Measurements from ENCODE around the gene LRP1B. TPM values are rescaled to one million over a fixed set of nuclear protein-coding genes. Genes with fewer than 3 reads are reported as not detected.

Gene LRP1B
- total and polyA plus RNA-seq, 2 of the 8 experiments (the other 6 are each of a cell fraction or from before 2014, with no cell fraction given): 0.03 TPM; not detected in 1

- Histone ChIP-seq H3K23ac (ENCODE audit: insufficient read length) (no peak overlapping the region), H2BK120ac (replicated peaks; ENCODE audit: low read depth, low read length) (no peak overlapping the region), H3K14ac (ENCODE audit: insufficient read length) (no peak overlapping the region), H3K9me3 (ENCODE audit: insufficient read depth in 2 of 2, low read depth in 1 of 2, low read length in 1 of 2) (no peaks in the 10 kb centered on the region), H3K56ac (replicated peaks; ENCODE audit: insufficient read length, low read depth, low read length) (no peak overlapping the region), H3K4me3 (ENCODE audit: extremely low read depth in 1 of 4, insufficient read depth in 2 of 4, low read depth in 3 of 4, low read length in 4 of 4) (no peak overlapping the region), H3K23me2 (ENCODE audit: low read depth, low read length) (no peaks in the 10 kb centered on the region), H3K4ac (replicated peaks; ENCODE audit: insufficient read length, low read depth, low read length) (no peak overlapping the region), H3K4me1 (replicated peaks in 1 of 4; ENCODE audit: control insufficient read depth in 3 of 4, insufficient read depth in 4 of 4, low read length in 3 of 4) (peaks cover 0 to 5% (median 0%) of the 10 kb centered on the region in 4 experiments; a peak in 2 of 7 replicates), H3K79me1 (ENCODE audit: low read depth, low read length) (no peaks in the 10 kb centered on the region), H4K20me1 (replicated peaks in 1 of 2; ENCODE audit: control insufficient read depth in 1 of 2, insufficient read depth in 2 of 2, low read length in 2 of 2) (no peaks in the 10 kb centered on the region), H2BK20ac (ENCODE audit: low read length) (no peak overlapping the region), H3K18ac (ENCODE audit: extremely low read depth, low read length) (no peak overlapping the region), H2AFZ (ENCODE audit: low read length) (no peak overlapping the region), H3K79me2 (ENCODE audit: control insufficient read depth in 1 of 2, insufficient read depth in 2 of 2, low read length in 2 of 2) (no peaks in the 10 kb centered on the region), H3K27me3 (replicated peaks in 1 of 4; ENCODE audit: control insufficient read depth in 3 of 4, extremely low read depth in 1 of 4, insufficient read depth in 3 of 4, low read length in 3 of 4) (no peaks in the 10 kb centered on the region; a peak in 1 of 7 replicates), H4K91ac (replicated peaks; ENCODE audit: insufficient read length, low read length) (no peak overlapping the region), H3K4me2 (ENCODE audit: insufficient read depth in 1 of 2, low read depth in 2 of 2, low read length in 2 of 2) (no peak overlapping the region), H3K27ac (ENCODE audit: low read depth, low read length) (no peak overlapping the region), H4K5ac (ENCODE audit: insufficient read length, low read depth, low read length) (no peak overlapping the region), H3K9ac (replicated peaks in 1 of 4; ENCODE audit: extremely low read depth in 1 of 4, low read depth in 3 of 4, low read length in 3 of 4) (no peak overlapping the region), H3K36me3 (ENCODE audit: control insufficient read depth in 2 of 4, insufficient read depth in 4 of 4, low read length in 3 of 4) (no peaks in the 10 kb centered on the region; a peak in 1 of 8 replicates), H4K8ac (ENCODE audit: extremely low read depth, insufficient read depth, low read length) (no peak overlapping the region), H2AK5ac (ENCODE audit: low read depth, low read length) (no peak overlapping the region), H2BK12ac (ENCODE audit: low read depth, low read length) (no peak overlapping the region), H2BK5ac (ENCODE audit: low read depth, low read length) (no peak overlapping the region), H2BK15ac (ENCODE audit: low read length) (no peak overlapping the region)
- no peak for FAIRE-seq
- no peak for DNase-seq (ENCODE audit: low read depth in 1 of 2, low spot score in 2 of 2)
- 94% methylated on average over 3 of the region's 3 CpGs; no CpG with 5 or more reads in 1 of the 2 experiments for WGBS, 2 experiments (ENCODE audit: extremely low coverage in 1 of 2, insufficient coverage in 1 of 2, insufficient read length in 1 of 2, insufficient replicate concordance in 2 of 2, low coverage in 1 of 2, low lambda C conversion rate in 2 of 2, missing lambda C conversion rate in 1 of 2)
- POLR2A ChIA-PET (ENCODE audit: partially characterized antibody): no interaction called here
- CTCF ChIA-PET (ENCODE audit: partially characterized antibody): interaction anchor here (0.7 to 1.5 kb wide), 2 partner anchors 83 to 152 kb away, joined by 3 to 5 read pairs; no protein-coding TSS in a partner anchor
- TF ChIP-seq JUN (IDR thresholded peaks at IDR 0.05; ENCODE audit: low read depth, low read length) (no peak), TAF7 (optimal IDR thresholded peaks at IDR 0.05; ENCODE audit: borderline replicate concordance, low read depth, low read length) (no peak)
Observed at GRCh38 chr2:140861666-140862065, 1269.2 kb downstream of the LRP1B start.

All from H1 (cell line).